H9 (cell line): Measurements from ENCODE around the gene FOXK1. TPM values are rescaled to one million over a fixed set of nuclear protein-coding genes. Genes with fewer than 3 reads are reported as not detected.

ENCODE experiments used
- DNase-seq: peaks from one replicate; pipeline ENCODE4 v3.0.0-alpha.2; 2017
- H2AFZ ChIP-seq: one replicate; pipeline ENCODE4 v1.6.1; 2013; ENCODE audit warnings: mild to moderate bottlenecking, low read length, control low read depth, moderate library complexity
- H2AK5ac ChIP-seq: 2 replicates; pipeline ENCODE4 v1.6.1; 2013; ENCODE audit warnings: low read length, control low read depth, mixed read lengths; ENCODE audit not compliant: insufficient read length
- H2BK120ac ChIP-seq: one replicate; pipeline ENCODE4 v1.6.1; 2013; ENCODE audit warnings: low read depth, mild to moderate bottlenecking, low read length, control low read depth, inconsistent platforms; ENCODE audit not compliant: poor library complexity, severe bottlenecking
- H2BK12ac ChIP-seq: 2 replicates; pipeline ENCODE4 v1.6.1; 2013; ENCODE audit warnings: low read length, control low read depth, mixed read lengths, low read depth; ENCODE audit not compliant: insufficient read length
- H2BK15ac ChIP-seq: 2 replicates; pipeline ENCODE4 v1.6.1; 2013; ENCODE audit warnings: low read depth, low read length, control low read depth
- H2BK20ac ChIP-seq: one replicate; pipeline ENCODE4 v1.6.1; 2013; ENCODE audit warnings: low read depth, mild to moderate bottlenecking, low read length, control low read depth, inconsistent platforms; ENCODE audit not compliant: poor library complexity, severe bottlenecking
- H2BK5ac ChIP-seq: 2 replicates; pipeline ENCODE4 v1.6.1; 2013; ENCODE audit warnings: low read length, control low read depth, mixed read lengths; ENCODE audit not compliant: insufficient read length
- H3K14ac ChIP-seq: 2 replicates; pipeline ENCODE4 v1.6.1; 2013; ENCODE audit warnings: low read length, control low read depth; ENCODE audit not compliant: insufficient read depth
- H3K18ac ChIP-seq: 2 replicates; pipeline ENCODE4 v1.6.1; 2013; ENCODE audit warnings: low read depth, mild to moderate bottlenecking, mixed read lengths, low read length, control low read depth; ENCODE audit not compliant: insufficient read length
- H3K23ac ChIP-seq: 2 replicates; pipeline ENCODE4 v1.6.1; 2013; ENCODE audit warnings: low read length, control low read depth, mixed read lengths, low read depth; ENCODE audit not compliant: insufficient read length
- H3K23me2 ChIP-seq: 2 replicates; pipeline ENCODE4 v1.6.1; 2013; ENCODE audit warnings: low read depth, mild to moderate bottlenecking, mixed read lengths, low read length, control low read depth; ENCODE audit not compliant: insufficient read length, poor library complexity, severe bottlenecking
- H3K27ac ChIP-seq: 2 replicates; pipeline ENCODE4 v1.5.1; 2013; ENCODE audit warnings: low read length, control low read depth, mixed read lengths, low read depth; ENCODE audit not compliant: insufficient read length
- H3K27me3 ChIP-seq: 2 replicates; pipeline ENCODE4 v1.6.1; 2013; ENCODE audit warnings: low read length, control low read depth, inconsistent platforms; ENCODE audit not compliant: insufficient read depth
- H3K4ac ChIP-seq: 2 replicates; pipeline ENCODE4 v1.6.1; 2013; ENCODE audit warnings: low read depth, mild to moderate bottlenecking, control low read depth, inconsistent platforms, low read length, moderate library complexity
- H3K4me1 ChIP-seq: 2 replicates; pipeline ENCODE4 v1.6.1; 2013; ENCODE audit warnings: low read length, control low read depth, inconsistent platforms; ENCODE audit not compliant: insufficient read depth
- H3K4me2 ChIP-seq: 2 replicates; pipeline ENCODE4 v1.6.1; 2013; ENCODE audit warnings: low read length, control low read depth, mixed read lengths; ENCODE audit not compliant: insufficient read length, insufficient read depth
- H3K56ac ChIP-seq: 2 replicates; pipeline ENCODE4 v1.6.1; 2013; ENCODE audit warnings: low read depth, mild to moderate bottlenecking, mixed read lengths, low read length, control low read depth; ENCODE audit not compliant: insufficient read length
- H3K79me1 ChIP-seq: 2 replicates; pipeline ENCODE4 v1.6.1; 2013; ENCODE audit warnings: low read depth, mild to moderate bottlenecking, moderate library complexity, low read length, control low read depth, inconsistent platforms; ENCODE audit not compliant: insufficient read depth, poor library complexity, severe bottlenecking
- H3K79me2 ChIP-seq: 2 replicates; pipeline ENCODE4 v1.6.1; 2013; ENCODE audit warnings: low read length, control low read depth, inconsistent platforms; ENCODE audit not compliant: insufficient read depth
- H3K9ac ChIP-seq: 2 replicates; pipeline ENCODE4 v1.6.1; 2013; ENCODE audit warnings: low read length, control low read depth, mixed read lengths; ENCODE audit not compliant: insufficient read length; ENCODE audit errors: extremely low read depth
- H3K9me3 ChIP-seq: one replicate; pipeline ENCODE4 v1.6.1; 2013; ENCODE audit warnings: low read depth, low read length, inconsistent platforms; ENCODE audit not compliant: control insufficient read depth
- H3T11ph ChIP-seq: one replicate; pipeline ENCODE4 v1.6.1; 2013; ENCODE audit warnings: mild to moderate bottlenecking, low read length, control low read depth, inconsistent platforms
- H4K20me1 ChIP-seq: one replicate; pipeline ENCODE4 v1.6.1; 2013; ENCODE audit not compliant: control insufficient read depth, insufficient read length, insufficient read depth
- H4K5ac ChIP-seq: 2 replicates; pipeline ENCODE4 v1.6.1; 2013; ENCODE audit warnings: low read depth, mild to moderate bottlenecking, mixed read lengths, low read length, control low read depth; ENCODE audit not compliant: insufficient read length
- H4K8ac ChIP-seq: replicated peaks from 2 replicates; pipeline ENCODE4 v1.6.1; 2013; ENCODE audit warnings: low read length, control low read depth, mixed read lengths, low read depth; ENCODE audit not compliant: insufficient read length
- H4K91ac ChIP-seq: 2 replicates; pipeline ENCODE4 v1.6.1; 2013; ENCODE audit warnings: low read depth, mild to moderate bottlenecking, moderate library complexity, mixed read lengths, low read length, control low read depth; ENCODE audit not compliant: insufficient read length
- H3K27ac Mint-ChIP-seq, 3 experiments: 2 replicates in 2 of 3; 3 replicates in 1 of 3; pipeline ENCODE4 v1.8.0; 2020 to 2021; ENCODE audit warnings: mixed read lengths in 3 of 3, mild to moderate bottlenecking in 1 of 3, moderate library complexity in 1 of 3
- H3K27me3 Mint-ChIP-seq: 2 replicates; pipeline ENCODE4 v1.8.0; 2021; ENCODE audit warnings: low read depth, mild to moderate bottlenecking, moderate library complexity, mixed read lengths
- H3K36me3 Mint-ChIP-seq, 3 experiments: 2 replicates in 2 of 3; 3 replicates in 1 of 3; pipeline ENCODE4 v1.8.0; 2020 to 2021; ENCODE audit warnings: low read depth in 3 of 3, mixed read lengths in 3 of 3; ENCODE audit not compliant: insufficient read depth in 1 of 3
- H3K4me1 Mint-ChIP-seq, 2 experiments: 2 replicates each; pipeline ENCODE4 v1.8.0; 2020; ENCODE audit warnings: mixed read lengths in 2 of 2
- H3K4me3 Mint-ChIP-seq, 2 experiments: 2 replicates in 1 of 2; 3 replicates in 1 of 2; pipeline ENCODE4 v1.8.0; 2020 to 2021; ENCODE audit warnings: mild to moderate bottlenecking in 2 of 2, mixed read lengths in 2 of 2, moderate library complexity in 1 of 2
- H3K9me3 Mint-ChIP-seq, 2 experiments: 2 replicates in 1 of 2; 3 replicates in 1 of 2; pipeline ENCODE4 v1.8.0; 2020; ENCODE audit warnings: mild to moderate bottlenecking in 2 of 2, mixed read lengths in 2 of 2, moderate library complexity in 1 of 2
- WGBS: extraction: QIAGEN DNeasy Blood & Tissue Kit; methylation state at CpG from one replicate; pipeline ENCODE4 v1.1.7; 2013; ENCODE audit warnings: missing lambda C conversion rate, low lambda C conversion rate, mixed read lengths; ENCODE audit not compliant: insufficient read length; ENCODE audit errors: extremely low coverage; 5-methylcytosine and 5-hydroxymethylcytosine counted together
- microRNA-seq: library from miRNA; unstranded; fragments of <30 nt; microRNA quantifications from one replicate; pipeline ENCODE4, GENCODE V29; 2020; ENCODE audit warnings: borderline microRNAs expressed
- total RNA-seq: library from RNA; stranded (reverse); gene quantifications from 2 replicates; pipeline ENCODE4 v1.2.1, GENCODE V29; 2021
- TF ChIP-seq, protein P1 (sequence below): fragments of 200-600 bp; sonication (generic); conservative IDR thresholded peaks from 3 replicates; pipeline ENCODE4 v1.8.0; 2021; ENCODE audit warnings: antibody characterized with exemption, mild to moderate bottlenecking

Gene FOXK1
- total RNA-seq, 1 experiment from 2014 or later = 14.4 TPM

DNA sequence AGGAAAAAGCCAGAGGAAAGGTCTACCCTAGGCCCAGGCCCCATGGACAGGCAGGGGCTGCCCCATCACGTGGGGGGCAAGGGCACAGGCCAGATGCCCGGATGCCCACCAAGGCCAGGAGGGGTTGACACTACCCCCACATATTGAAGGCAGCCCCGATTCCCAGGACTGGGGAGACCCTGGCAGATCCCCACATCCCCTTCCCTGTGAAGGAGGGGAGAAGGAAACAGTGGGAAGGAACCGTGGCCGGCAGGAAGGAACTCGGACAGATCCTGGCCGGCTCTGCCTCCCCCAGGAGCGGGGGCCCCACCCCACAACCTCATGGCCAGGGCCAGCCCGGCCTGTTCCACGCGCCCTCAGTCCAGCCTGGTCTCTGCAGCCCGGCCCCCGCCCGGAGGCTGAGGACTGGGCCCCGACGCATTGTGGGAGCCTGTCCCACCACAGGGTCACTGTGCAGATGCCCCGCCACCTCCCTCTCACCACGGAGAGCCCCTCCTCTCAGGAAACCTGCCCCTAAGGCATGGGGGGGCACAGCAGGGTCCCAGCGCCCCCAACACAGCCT lies 138.4 kb downstream of the FOXK1 start:
- Histone ChIP-seq H3T11ph (no peak overlapping the region), H3K18ac (no peak overlapping the region), H3K79me2 (no peaks in the 10 kb centered on the region), H3K9me3 (no peaks in the 10 kb centered on the region), H3K23ac (no peak overlapping the region), H2BK20ac (no peak overlapping the region), H4K20me1 (no peaks in the 10 kb centered on the region), H3K23me2 (no peaks in the 10 kb centered on the region), H3K27ac (no peak overlapping the region), H4K8ac (no peak overlapping the region), H2BK15ac (no peak overlapping the region), H4K5ac (no peak overlapping the region), H3K4ac (no peak overlapping the region), H3K4me2 (no peak overlapping the region), H2BK12ac (no peak overlapping the region), H4K91ac (no peak overlapping the region), H2AFZ (no peak overlapping the region), H3K79me1 (no peaks in the 10 kb centered on the region), H3K14ac (no peak overlapping the region; the same call in 1 of the 2 replicates), H2BK5ac (no peak overlapping the region), H2BK120ac (no peak overlapping the region), H2AK5ac (no peak overlapping the region), H3K56ac (no peak overlapping the region), H3K9ac (no peak overlapping the region), H3K27me3 (no peaks in the 10 kb centered on the region), H3K4me1 (no peaks in the 10 kb centered on the region)
- Mint-ChIP-seq H3K4me3 (no peak overlapping the region), H3K4me1 (no peaks in the 10 kb centered on the region), H3K36me3 (no peaks in the 10 kb centered on the region; a peak in 1 of 7 replicates), H3K27me3 (no peaks in the 10 kb centered on the region; the same call in 1 of the 2 replicates), H3K9me3 (no peaks in the 10 kb centered on the region), H3K27ac (no peak overlapping the region)
- TF ChIP-seq, protein P1, sequence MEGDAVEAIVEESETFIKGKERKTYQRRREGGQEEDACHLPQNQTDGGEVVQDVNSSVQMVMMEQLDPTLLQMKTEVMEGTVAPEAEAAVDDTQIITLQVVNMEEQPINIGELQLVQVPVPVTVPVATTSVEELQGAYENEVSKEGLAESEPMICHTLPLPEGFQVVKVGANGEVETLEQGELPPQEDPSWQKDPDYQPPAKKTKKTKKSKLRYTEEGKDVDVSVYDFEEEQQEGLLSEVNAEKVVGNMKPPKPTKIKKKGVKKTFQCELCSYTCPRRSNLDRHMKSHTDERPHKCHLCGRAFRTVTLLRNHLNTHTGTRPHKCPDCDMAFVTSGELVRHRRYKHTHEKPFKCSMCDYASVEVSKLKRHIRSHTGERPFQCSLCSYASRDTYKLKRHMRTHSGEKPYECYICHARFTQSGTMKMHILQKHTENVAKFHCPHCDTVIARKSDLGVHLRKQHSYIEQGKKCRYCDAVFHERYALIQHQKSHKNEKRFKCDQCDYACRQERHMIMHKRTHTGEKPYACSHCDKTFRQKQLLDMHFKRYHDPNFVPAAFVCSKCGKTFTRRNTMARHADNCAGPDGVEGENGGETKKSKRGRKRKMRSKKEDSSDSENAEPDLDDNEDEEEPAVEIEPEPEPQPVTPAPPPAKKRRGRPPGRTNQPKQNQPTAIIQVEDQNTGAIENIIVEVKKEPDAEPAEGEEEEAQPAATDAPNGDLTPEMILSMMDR = no peak
- DNase-seq = peak; percentile 16
- no CpG with 5 or more reads among the region's 19 CpGs for WGBS

Small RNA genes lying within 50 kb of the gene (microRNA-seq; reads per million reads assigned to microRNA genes)
- not detected for gene MIR4656

Other genes starting within 250 kb of the FOXK1 start
- gene AP5Z1, start 93.3 kb downstream of the FOXK1 start, total RNA-seq = 38.3 and 39.2 TPM in 2 replicates
- 0.04 and 0.13 TPM in 2 replicates for gene PAPOLB, start 179.7 kb downstream of the FOXK1 start, total RNA-seq
- gene RADIL, start 201.4 kb downstream of the FOXK1 start, total RNA-seq = 3.5 and 4.7 TPM in 2 replicates